Upper lobe of right lung (tissue), 1 donor: Measurements from ENCODE around the gene LACTBL1. TPM values are rescaled to one million over a fixed set of nuclear protein-coding genes. Genes with fewer than 3 reads are reported as not detected.
A peak's percentile ranks its signal among the peaks of the same experiment; 100 is the strongest.

Experiments
- ATAC-seq: fragments of 200-7000 bp; cut with Tn5 transposase; one replicate; pipeline ENCODE4 v1.9.1; 2020; ENCODE audit warnings: mild to moderate bottlenecking, moderate library complexity
- DNase-seq: peaks from one replicate; pipeline ENCODE4 v3.0.0-alpha.2; 2020
- H3K27ac ChIP-seq: fragments of 200-600 bp; one replicate; pipeline ENCODE4 v1.8.0; 2022
- H3K27me3 ChIP-seq: fragments of 200-600 bp; one replicate; pipeline ENCODE4 v1.8.0; 2022; ENCODE audit warnings: mild to moderate bottlenecking
- H3K36me3 ChIP-seq: fragments of 200-600 bp; one replicate; pipeline ENCODE4 v1.8.0; 2022
- H3K4me1 ChIP-seq: fragments of 200-600 bp; one replicate; pipeline ENCODE4 v1.8.0; 2022
- H3K4me3 ChIP-seq: fragments of 200-600 bp; one replicate; pipeline ENCODE4 v1.8.0; 2022; ENCODE audit warnings: mild to moderate bottlenecking
- H3K9me3 ChIP-seq: fragments of 200-600 bp; one replicate; pipeline ENCODE4 v1.8.0; 2022
- intact Hi-C: fragments of 100-400 bp; cut with DNase I; formaldehyde crosslinking; loops from one replicate; pipeline ENCODE4 v1.11.0; 2022
- total RNA-seq: library from RNA; stranded (reverse); fragmentation: NEBNext Ultra II Directional; extraction: Animal tissue kit (Norgen Biotek cat#: 25700); gene quantifications from one replicate; pipeline ENCODE4 v1.2.1, GENCODE V29; 2021
- TF ChIP-seq, protein P1 (sequence below): fragments of 200-600 bp; IDR thresholded peaks from one replicate; pipeline ENCODE4 v1.8.0; 2022; ENCODE audit warnings: antibody characterized with exemption
- donor health status: DM: no; HTN: yes; CAD: no; lungs with severe emphysema.

Gene LACTBL1
- total RNA-seq, 1 donor from 2014 or later, result not detected

DNA sequence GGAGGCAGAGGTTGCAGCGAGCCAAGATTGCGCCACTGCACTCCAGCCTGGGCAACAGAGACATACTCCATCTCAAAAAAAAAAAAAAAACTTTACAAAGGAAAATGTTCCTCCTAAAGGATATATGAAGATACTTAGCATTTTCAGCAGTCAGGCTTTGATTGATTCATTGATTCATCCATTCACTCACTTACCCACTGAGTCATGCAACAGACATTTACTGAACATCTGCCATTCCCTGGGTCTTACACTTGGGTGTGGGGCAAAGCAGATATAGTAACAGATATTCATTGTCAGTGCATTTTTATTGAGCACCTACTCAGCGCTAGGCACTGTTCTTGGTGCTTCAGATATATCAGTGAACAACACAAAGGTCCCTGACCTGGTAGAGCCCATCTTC lies 5.6 kb upstream of the LACTBL1 start:
- Histone ChIP-seq H3K27me3 (peaks cover 4% of the 10 kb centered on the region), H3K9me3 (no peaks in the 10 kb centered on the region), H3K27ac (no peak overlapping the region), H3K36me3 (no peaks in the 10 kb centered on the region), H3K4me1 (no peaks in the 10 kb centered on the region), H3K4me3 (no peak overlapping the region)
- intact Hi-C loops, result loop anchor here (10.0 kb wide), 1 partner anchor 217 kb away; no protein-coding TSS in a partner anchor
- no peak for DNase-seq
- TF ChIP-seq, protein P1, sequence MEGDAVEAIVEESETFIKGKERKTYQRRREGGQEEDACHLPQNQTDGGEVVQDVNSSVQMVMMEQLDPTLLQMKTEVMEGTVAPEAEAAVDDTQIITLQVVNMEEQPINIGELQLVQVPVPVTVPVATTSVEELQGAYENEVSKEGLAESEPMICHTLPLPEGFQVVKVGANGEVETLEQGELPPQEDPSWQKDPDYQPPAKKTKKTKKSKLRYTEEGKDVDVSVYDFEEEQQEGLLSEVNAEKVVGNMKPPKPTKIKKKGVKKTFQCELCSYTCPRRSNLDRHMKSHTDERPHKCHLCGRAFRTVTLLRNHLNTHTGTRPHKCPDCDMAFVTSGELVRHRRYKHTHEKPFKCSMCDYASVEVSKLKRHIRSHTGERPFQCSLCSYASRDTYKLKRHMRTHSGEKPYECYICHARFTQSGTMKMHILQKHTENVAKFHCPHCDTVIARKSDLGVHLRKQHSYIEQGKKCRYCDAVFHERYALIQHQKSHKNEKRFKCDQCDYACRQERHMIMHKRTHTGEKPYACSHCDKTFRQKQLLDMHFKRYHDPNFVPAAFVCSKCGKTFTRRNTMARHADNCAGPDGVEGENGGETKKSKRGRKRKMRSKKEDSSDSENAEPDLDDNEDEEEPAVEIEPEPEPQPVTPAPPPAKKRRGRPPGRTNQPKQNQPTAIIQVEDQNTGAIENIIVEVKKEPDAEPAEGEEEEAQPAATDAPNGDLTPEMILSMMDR, result no peak
- no peak for ATAC-seq

DNA sequence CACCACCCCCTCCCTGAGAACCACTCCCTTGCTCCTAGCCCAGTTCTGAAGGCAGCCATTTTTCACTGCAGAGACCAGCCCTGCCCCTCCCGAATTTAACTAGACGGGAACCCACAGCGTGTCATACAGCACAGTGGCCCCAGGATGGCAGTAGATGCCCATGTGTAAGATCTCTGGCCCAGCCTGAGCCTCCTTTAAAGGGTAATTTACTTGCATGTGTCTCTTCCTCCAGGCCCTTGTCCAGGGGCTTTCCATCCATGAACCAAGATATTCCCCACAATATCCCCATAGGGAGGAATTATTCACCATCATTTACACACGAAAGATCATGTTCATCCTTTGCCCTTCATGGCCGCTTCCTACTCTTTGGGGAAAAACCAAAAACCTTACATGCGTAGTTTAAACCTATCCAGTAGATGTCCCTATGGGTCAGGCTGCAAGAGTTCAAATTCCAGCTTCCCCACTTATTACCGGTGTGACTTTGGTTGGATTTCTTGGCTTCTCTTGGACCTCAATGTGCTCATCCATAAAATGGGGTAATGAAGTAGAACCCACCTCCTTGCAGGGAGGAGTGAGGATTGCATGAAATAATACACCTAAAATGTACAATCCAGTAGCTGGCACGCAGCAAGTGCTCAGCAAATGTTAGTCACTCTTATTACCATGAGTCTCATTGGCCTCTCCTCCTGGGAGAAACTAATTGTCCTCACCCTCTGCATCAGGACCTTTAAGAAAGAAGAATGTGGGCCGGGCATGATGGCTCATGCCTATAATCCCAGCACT lies 4.0 kb upstream of the LACTBL1 start:
- intact Hi-C loops, result loop anchor here (10.0 kb wide), 1 partner anchor 218 kb away; no protein-coding TSS in a partner anchor
- DNase-seq (peak; percentile 69), ATAC-seq (peak; percentile 96)
- peaks cover 16% of the 10 kb centered on the region for H3K27me3 ChIP-seq
- H3K27ac ChIP-seq, result no peak overlapping the region
- no peaks in the 10 kb centered on the region for H3K9me3 ChIP-seq
- no peaks in the 10 kb centered on the region for H3K4me1 ChIP-seq
- no peak overlapping the region for H3K4me3 ChIP-seq
- no peaks in the 10 kb centered on the region for H3K36me3 ChIP-seq
- TF ChIP-seq, protein P1, result peak; percentile 66

DNA sequence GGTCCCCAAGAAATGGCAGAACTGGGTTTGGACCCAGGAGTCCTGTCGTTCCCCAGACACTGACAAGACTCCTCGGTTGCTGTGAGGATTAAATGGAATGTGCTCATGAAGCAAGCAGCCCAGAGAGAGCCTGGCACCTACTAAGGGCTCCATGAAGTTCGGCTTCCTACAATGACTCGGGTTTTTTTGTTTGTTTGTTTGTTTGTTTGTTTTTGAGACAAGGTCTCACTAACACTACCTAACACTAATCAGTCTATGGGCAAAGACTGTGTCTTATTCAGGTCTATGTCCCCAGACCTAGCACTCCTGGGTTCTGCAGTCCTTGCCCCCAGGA lies 3.4 kb upstream of the LACTBL1 start:
- Histone ChIP-seq H3K27me3 (peaks cover 18% of the 10 kb centered on the region), H3K4me1 (no peaks in the 10 kb centered on the region), H3K4me3 (no peak overlapping the region), H3K9me3 (no peaks in the 10 kb centered on the region), H3K27ac (no peak overlapping the region), H3K36me3 (no peaks in the 10 kb centered on the region)
- TF ChIP-seq, protein P1, result no peak
- intact Hi-C loops, result loop anchor here (10.0 kb wide), 1 partner anchor 219 kb away; no protein-coding TSS in a partner anchor
- DNase-seq, result no peak
- ATAC-seq, result no peak

DNA sequence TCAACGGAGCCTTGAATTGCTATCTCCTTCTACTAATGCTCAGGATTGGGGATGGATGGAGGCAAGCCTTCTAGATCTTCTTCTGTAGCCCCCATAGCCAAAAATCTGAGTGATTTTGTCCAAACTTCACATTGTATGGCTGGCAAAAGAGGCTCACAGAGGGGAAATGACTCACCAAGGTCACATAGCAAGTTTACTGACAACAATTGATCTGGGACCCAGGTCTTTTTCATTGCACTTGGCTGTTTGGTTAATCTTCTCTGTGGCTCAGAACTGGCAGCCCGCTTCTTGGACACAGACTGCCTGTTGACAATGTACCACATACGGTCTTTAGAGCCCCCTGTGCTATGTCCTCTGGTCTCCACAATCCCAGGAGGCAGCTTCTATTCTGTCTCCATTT lies 3.0 kb upstream of the LACTBL1 start:
- Histone ChIP-seq H3K36me3 (no peaks in the 10 kb centered on the region), H3K27ac (no peak overlapping the region), H3K9me3 (no peaks in the 10 kb centered on the region), H3K27me3 (peaks cover 22% of the 10 kb centered on the region), H3K4me3 (no peak overlapping the region), H3K4me1 (no peaks in the 10 kb centered on the region)
- ATAC-seq (no peak), DNase-seq (no peak)
- intact Hi-C loops, result loop anchor here (10.0 kb wide), 1 partner anchor 219 kb away; no protein-coding TSS in a partner anchor
- TF ChIP-seq, protein P1, result no peak

DNA sequence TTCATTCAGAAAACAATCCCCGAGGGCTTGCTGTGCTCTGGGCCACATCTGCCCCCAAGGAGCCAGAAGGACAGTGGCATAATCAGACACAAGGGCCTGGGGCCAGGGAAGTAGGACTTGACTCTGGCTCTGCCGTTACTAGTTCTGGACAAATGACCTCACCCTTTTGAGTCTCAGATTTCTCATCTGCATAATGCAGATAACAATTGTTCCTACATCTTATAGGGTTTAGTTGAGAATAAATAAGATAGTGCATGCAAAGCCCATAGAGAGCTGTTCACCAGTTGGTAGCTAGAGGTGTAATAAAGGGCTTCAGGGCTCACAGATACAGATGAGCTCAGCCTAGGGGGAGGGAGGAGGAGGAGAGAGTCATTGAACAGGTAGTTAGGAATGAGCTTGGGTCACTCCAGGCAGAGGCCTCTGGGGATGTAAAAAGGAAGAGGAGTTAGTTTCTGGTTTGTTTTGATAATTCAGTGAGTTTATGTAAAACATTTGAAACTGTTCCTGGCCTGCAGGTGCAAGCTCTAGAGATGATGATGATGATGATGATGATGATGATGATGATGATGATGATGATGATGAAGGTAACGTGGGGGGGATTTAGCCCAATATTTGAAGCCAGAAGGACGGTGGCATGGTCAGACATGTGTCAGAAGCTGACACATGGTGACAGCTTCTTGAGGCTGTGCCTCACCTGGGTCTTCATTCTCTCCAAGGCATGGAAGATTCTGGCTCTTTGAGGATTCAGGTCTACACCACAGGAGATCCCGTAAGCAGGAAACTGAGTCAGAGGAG lies 858 bp downstream of the LACTBL1 start:
- Histone ChIP-seq H3K36me3 (no peaks in the 10 kb centered on the region), H3K9me3 (no peaks in the 10 kb centered on the region), H3K27ac (no peak overlapping the region), H3K4me1 (no peaks in the 10 kb centered on the region), H3K4me3 (no peak overlapping the region), H3K27me3 (peaks cover 41% of the 10 kb centered on the region)
- intact Hi-C loops, result loop anchor here (10.0 kb wide), 1 partner anchor 223 kb away; no protein-coding TSS in a partner anchor
- no peak for ATAC-seq
- TF ChIP-seq, protein P1, result no peak
- DNase-seq, result no peak
